ENCODE data around the gene HS6ST1. TPM values are rescaled to one million over a fixed set of nuclear protein-coding genes. Genes with fewer than 3 reads are reported as not detected.
A peak's percentile ranks its signal among the peaks of the same experiment; 100 is the strongest.

HS6ST1 gene
- total RNA-seq, 1 experiment from 2014 or later: 20.3 TPM

- no peaks in the 10 kb centered on the region for H3K27me3 Mint-ChIP-seq (ENCODE audit: insufficient read depth, unreplicated experiment)
- no peaks in the 10 kb centered on the region for H3K9me3 ChIP-seq
- TF ChIP-seq, protein P1, sequence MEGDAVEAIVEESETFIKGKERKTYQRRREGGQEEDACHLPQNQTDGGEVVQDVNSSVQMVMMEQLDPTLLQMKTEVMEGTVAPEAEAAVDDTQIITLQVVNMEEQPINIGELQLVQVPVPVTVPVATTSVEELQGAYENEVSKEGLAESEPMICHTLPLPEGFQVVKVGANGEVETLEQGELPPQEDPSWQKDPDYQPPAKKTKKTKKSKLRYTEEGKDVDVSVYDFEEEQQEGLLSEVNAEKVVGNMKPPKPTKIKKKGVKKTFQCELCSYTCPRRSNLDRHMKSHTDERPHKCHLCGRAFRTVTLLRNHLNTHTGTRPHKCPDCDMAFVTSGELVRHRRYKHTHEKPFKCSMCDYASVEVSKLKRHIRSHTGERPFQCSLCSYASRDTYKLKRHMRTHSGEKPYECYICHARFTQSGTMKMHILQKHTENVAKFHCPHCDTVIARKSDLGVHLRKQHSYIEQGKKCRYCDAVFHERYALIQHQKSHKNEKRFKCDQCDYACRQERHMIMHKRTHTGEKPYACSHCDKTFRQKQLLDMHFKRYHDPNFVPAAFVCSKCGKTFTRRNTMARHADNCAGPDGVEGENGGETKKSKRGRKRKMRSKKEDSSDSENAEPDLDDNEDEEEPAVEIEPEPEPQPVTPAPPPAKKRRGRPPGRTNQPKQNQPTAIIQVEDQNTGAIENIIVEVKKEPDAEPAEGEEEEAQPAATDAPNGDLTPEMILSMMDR (IDR thresholded peaks at IDR 0.05; ENCODE audit: insufficient read depth in 1 of 2, low read depth in 1 of 2, low read length in 1 of 2, severe bottlenecking in 1 of 2, unreplicated experiment in 1 of 2): peak; percentile 88 to 96
- no TSS peak for BruUV-seq (replicated peaks)
- H3K4me1 ChIP-seq: no peaks in the 10 kb centered on the region
- DNase-seq: peak; percentile 88 to 93
- peak overlapping the region; percentile 73 for H3K4me3 Mint-ChIP-seq (ENCODE audit: unreplicated experiment)
- no peaks in the 10 kb centered on the region for H3K27me3 ChIP-seq (replicated peaks; ENCODE audit: control insufficient read depth, insufficient read depth, low read length)
- no peak overlapping the region for H3K27ac Mint-ChIP-seq (ENCODE audit: unreplicated experiment)
- ChIA-PET CTCF (interaction anchor here (0.6 to 1.4 kb wide), 5 partner anchors 49 to 170 kb away, joined by 3 to 7 read pairs (median 3); no protein-coding TSS in a partner anchor), POLR2A (no interaction called here)
- no peaks in the 10 kb centered on the region for H3K36me3 ChIP-seq (ENCODE audit: control insufficient read depth, insufficient read depth, low read length)
- peak overlapping the region; percentile 71 for H3K4me3 ChIP-seq (ENCODE audit: low read depth, low read length)
- no peaks in the 10 kb centered on the region for H3K36me3 Mint-ChIP-seq (ENCODE audit: insufficient read depth, unreplicated experiment)
- H3K4me1 Mint-ChIP-seq (ENCODE audit: low read depth, unreplicated experiment): no peaks in the 10 kb centered on the region
- intact Hi-C loops (cut with micrococcal nuclease; ENCODE audit: unreplicated experiment): loop anchor here (1.0 to 10.0 kb wide), 4 partner anchors 54 to 170 kb away; partner anchors contain the start of gene UGGT1
- H3K9me3 Mint-ChIP-seq (ENCODE audit: unreplicated experiment): no peaks in the 10 kb centered on the region
Measured at GRCh38 chr2:128232965-128233789, 85.5 kb downstream of the HS6ST1 start.

DNA sequence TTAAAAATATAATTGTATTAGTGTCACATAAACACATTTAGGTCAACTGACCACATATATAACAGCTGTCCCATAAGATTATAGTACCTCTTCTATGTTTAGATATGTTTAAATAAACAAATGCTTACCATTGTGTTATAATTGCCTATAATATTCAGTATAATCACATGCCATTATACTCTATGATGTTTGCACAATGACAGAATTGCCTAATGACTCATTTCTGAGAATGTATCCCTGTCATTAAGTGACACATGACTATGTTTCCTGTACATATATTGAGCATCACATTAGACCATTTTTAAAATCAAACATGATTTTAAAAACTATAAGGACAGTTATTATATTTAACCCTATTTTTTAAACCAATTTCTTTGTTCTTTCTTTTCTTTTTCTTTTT, 89.8 kb downstream of the HS6ST1 start:
- H3K4me1 ChIP-seq: no peaks in the 10 kb centered on the region
- Mint-ChIP-seq H3K27ac (ENCODE audit: unreplicated experiment) (no peak overlapping the region), H3K4me1 (ENCODE audit: low read depth, unreplicated experiment) (no peaks in the 10 kb centered on the region), H3K9me3 (ENCODE audit: unreplicated experiment) (no peaks in the 10 kb centered on the region), H3K4me3 (ENCODE audit: unreplicated experiment) (no peak overlapping the region), H3K36me3 (ENCODE audit: insufficient read depth, unreplicated experiment) (no peaks in the 10 kb centered on the region), H3K27me3 (ENCODE audit: insufficient read depth, unreplicated experiment) (no peaks in the 10 kb centered on the region)
- no peaks in the 10 kb centered on the region for H3K9me3 ChIP-seq
- H3K36me3 ChIP-seq (ENCODE audit: control insufficient read depth, insufficient read depth, low read length): no peaks in the 10 kb centered on the region
- intact Hi-C loops (cut with micrococcal nuclease; ENCODE audit: unreplicated experiment): no loop called here
- no peak for DNase-seq
- no peak overlapping the region for H3K4me3 ChIP-seq (ENCODE audit: low read depth, low read length)
- BruUV-seq (replicated peaks): no TSS peak
- H3K27me3 ChIP-seq (replicated peaks; ENCODE audit: control insufficient read depth, insufficient read depth, low read length): no peaks in the 10 kb centered on the region
- ChIA-PET CTCF (no interaction called here), POLR2A (no interaction called here)
- TF ChIP-seq, protein P1 (IDR thresholded peaks at IDR 0.05; ENCODE audit: insufficient read depth in 1 of 2, low read depth in 1 of 2, low read length in 1 of 2, severe bottlenecking in 1 of 2, unreplicated experiment in 1 of 2): no peak

GRCh38 chr2:128227862-128228261, 90.8 kb downstream of the HS6ST1 start:
- Mint-ChIP-seq H3K27ac (ENCODE audit: unreplicated experiment) (no peak overlapping the region), H3K36me3 (ENCODE audit: insufficient read depth, unreplicated experiment) (no peaks in the 10 kb centered on the region), H3K4me3 (ENCODE audit: unreplicated experiment) (no peak overlapping the region), H3K27me3 (ENCODE audit: insufficient read depth, unreplicated experiment) (no peaks in the 10 kb centered on the region), H3K9me3 (ENCODE audit: unreplicated experiment) (no peaks in the 10 kb centered on the region), H3K4me1 (ENCODE audit: low read depth, unreplicated experiment) (no peaks in the 10 kb centered on the region)
- no peak overlapping the region for H3K4me3 ChIP-seq (ENCODE audit: low read depth, low read length)
- no peaks in the 10 kb centered on the region for H3K36me3 ChIP-seq (ENCODE audit: control insufficient read depth, insufficient read depth, low read length)
- ChIA-PET CTCF (interaction anchor here (0.6 kb wide), 1 partner anchor 232 kb away, joined by 5 read pairs; no protein-coding TSS in a partner anchor), POLR2A (no interaction called here)
- intact Hi-C loops (cut with micrococcal nuclease; ENCODE audit: unreplicated experiment): no loop called here
- TF ChIP-seq, protein P1 (IDR thresholded peaks at IDR 0.05; ENCODE audit: insufficient read depth in 1 of 2, low read depth in 1 of 2, low read length in 1 of 2, severe bottlenecking in 1 of 2, unreplicated experiment in 1 of 2): no peak
- no peaks in the 10 kb centered on the region for H3K27me3 ChIP-seq (replicated peaks; ENCODE audit: control insufficient read depth, insufficient read depth, low read length)
- no TSS peak for BruUV-seq (replicated peaks)
- no peaks in the 10 kb centered on the region for H3K4me1 ChIP-seq
- H3K9me3 ChIP-seq: no peaks in the 10 kb centered on the region
- DNase-seq: no peak

Measured in Caco-2 (cell line).